Epithelial cell of umbilical artery (primary cell): ENCODE data around the gene PSMC4. TPM values are rescaled to one million over a fixed set of nuclear protein-coding genes. Genes with fewer than 3 reads are reported as not detected.

Experiments used
- total RNA-seq: library from RNA; depleted of rRNA; stranded (reverse); fragments of >200 nt; gene quantifications from 2 replicates; pipeline ENCODE4 v1.2.3, GENCODE V29; 2014

Gene PSMC4
- total RNA-seq: 114 and 173 TPM in 2 replicates

DNA sequence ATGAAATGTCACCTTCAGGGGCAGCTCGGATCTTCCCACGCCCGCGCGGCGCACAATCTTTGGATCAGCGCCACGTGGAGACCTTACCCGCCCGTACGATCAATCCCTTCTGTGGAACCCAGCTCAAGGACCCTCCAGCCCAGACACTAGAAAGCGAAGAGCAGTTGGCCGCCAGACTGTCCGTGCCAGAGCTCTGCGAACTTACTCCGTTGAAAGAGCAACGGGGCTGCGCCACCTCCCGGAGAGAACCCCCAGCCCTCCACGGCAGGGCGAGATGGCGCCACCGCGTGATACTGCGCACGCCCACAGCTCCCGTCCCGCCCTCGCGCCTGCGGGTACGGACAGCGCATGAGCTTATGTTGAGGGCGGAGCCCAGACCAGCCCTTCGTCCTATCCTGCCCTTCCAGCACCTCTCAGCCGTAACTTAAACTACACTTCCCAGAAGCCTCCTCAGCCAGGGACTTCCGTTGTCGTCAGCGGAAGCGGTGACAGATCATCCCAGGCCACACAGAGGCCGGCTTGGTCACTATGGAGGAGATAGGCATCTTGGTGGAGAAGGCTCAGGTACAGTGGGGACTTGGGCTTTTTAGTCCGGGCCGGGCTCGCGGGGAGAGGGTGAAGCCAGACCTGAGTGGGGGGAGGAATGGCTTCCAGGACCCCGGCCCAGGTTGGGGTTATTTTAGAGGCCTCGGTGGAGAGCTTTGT is at the start of gene PSMC4:
Gene PSMC4, plus strand, starts transcription at position 491 of the 705 bp plus-strand sequence. Its CDS starts 38 bp downstream, at position 529.

GRCh38 chr19:39934584-39935363 is 36.2 kb upstream of the PSMC4 start, which contains the start of gene FCGBP:
Gene FCGBP (minus strand): TSS chr19:39934634.

DNA sequence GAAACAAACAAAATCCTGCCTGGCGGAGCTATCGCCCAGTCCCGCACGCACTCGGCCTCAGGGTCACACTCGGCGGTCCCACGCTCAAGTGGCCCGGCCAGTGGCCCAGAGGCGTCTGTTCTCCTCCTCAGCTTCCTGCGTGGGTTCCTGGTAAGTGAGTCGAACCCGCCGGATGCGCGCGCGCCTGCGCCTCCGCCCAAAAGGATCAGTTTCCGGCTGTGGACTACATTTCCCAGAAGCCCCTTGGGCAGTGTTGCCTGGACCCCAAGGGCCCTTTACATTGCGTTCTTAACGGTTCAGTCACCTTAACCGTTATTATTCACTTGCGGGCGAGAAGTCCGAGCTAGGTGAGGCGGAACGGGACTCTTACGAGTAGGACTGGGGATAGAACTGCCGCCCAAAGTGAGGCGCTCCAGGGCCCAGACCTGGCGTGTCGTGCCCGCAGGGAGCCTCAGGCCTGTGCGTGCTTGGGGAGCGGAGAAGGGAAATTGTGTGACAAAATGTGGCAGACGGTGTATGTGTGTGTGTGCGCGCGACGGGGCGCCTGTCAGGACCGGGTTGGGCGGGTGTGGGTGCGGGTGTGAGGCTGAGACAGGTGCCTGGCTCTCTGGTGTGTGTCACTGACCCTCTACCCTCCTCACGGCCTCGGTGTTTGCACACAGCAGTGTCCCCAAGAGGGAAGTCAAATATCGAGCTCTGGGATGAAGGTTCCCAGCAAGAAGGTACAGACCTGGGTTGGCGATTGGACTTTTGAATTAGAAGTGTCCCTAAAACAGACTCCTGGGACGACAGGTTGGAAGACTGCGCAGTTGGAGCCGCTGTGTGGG is 26.1 kb downstream of the PSMC4 start, which contains the start of gene ZNF546:
Gene ZNF546, plus strand, starts transcription at position 250 of the 827 bp plus-strand sequence. CDS start 1,267 bp downstream, outside the sequence.

Other genes starting within 250 kb of the PSMC4 start
- gene CLC, start 233.1 kb upstream of the PSMC4 start, total RNA-seq: not detected in 2 replicates
- gene LEUTX, start 192.3 kb upstream of the PSMC4 start, total RNA-seq: not detected in 2 replicates
- gene DYRK1B, start 137.0 kb upstream of the PSMC4 start, total RNA-seq: 5.8 and 8.8 TPM in 2 replicates
- 280 and 288 TPM in 2 replicates for gene FBL, start 124.8 kb upstream of the PSMC4 start, total RNA-seq
- under 0.01 TPM in 1 of 2 replicates, not detected in the other for gene FCGBP, start 36.5 kb upstream of the PSMC4 start, total RNA-seq
- 2.3 and 8.2 TPM in 2 replicates for gene ZNF546, start 25.9 kb downstream of the PSMC4 start, total RNA-seq
- 7.5 and 21.7 TPM in 2 replicates for gene ZNF780B, start 85.1 kb downstream of the PSMC4 start, total RNA-seq
- 11.7 and 27.5 TPM in 2 replicates for gene ZNF780A, start 119.8 kb downstream of the PSMC4 start, total RNA-seq
- gene MAP3K10, start 220.3 kb downstream of the PSMC4 start, total RNA-seq: 6.1 and 6.5 TPM in 2 replicates
- not detected in 2 replicates for gene TTC9B, start 247.2 kb downstream of the PSMC4 start, total RNA-seq